CD14-positive monocyte (primary cell): Measurements from ENCODE around the gene GABRG3. TPM values are rescaled to one million over a fixed set of nuclear protein-coding genes. Genes with fewer than 3 reads are reported as not detected.

Experiments used
- DNase-seq, 3 donors: peaks; one replicate each; pipeline ENCODE4 v3.0.0-alpha.2; 2011 to 2022
- H2AFZ ChIP-seq: 2 replicates; pipeline ENCODE4 v1.6.0; 2012; ENCODE audit warnings: mild to moderate bottlenecking, low read depth, low read length, inconsistent platforms; ENCODE audit not compliant: insufficient read depth, poor library complexity, severe bottlenecking
- H3K27ac ChIP-seq, 2 donors: 1 replicate in 1 of 2; 2 replicates in 1 of 2; pipeline ENCODE4 v1.5.1; 2012 to 2013; ENCODE audit warnings: low read length in 2 of 2, control low read depth in 1 of 2, inconsistent platforms in 1 of 2, low read depth in 1 of 2, mild to moderate bottlenecking in 1 of 2
- H3K27me3 ChIP-seq, 2 donors: one replicate each; pipeline versions ENCODE4 v1.6.0 to v1.6.1; 2011 to 2013; ENCODE audit warnings: low read length in 2 of 2; ENCODE audit not compliant: control insufficient read depth in 2 of 2, insufficient read depth in 2 of 2
- H3K36me3 ChIP-seq, 2 donors: replicated peaks in 1 of 2; 1 replicate in 1 of 2; 2 replicates in 1 of 2; pipeline versions ENCODE4 v1.5.1 to v1.6.1; 2012 to 2013; ENCODE audit warnings: low read length in 2 of 2, control low read depth in 1 of 2, inconsistent platforms in 1 of 2, mild to moderate bottlenecking in 1 of 2; ENCODE audit not compliant: insufficient read depth in 2 of 2, control insufficient read depth in 1 of 2
- H3K4me1 ChIP-seq, 2 donors: 1 replicate in 1 of 2; 2 replicates in 1 of 2; pipeline versions ENCODE4 v1.5.1 to v1.6.1; 2012 to 2013; ENCODE audit warnings: low read length in 2 of 2, control low read depth in 1 of 2, inconsistent platforms in 1 of 2, mild to moderate bottlenecking in 1 of 2, moderate library complexity in 1 of 2; ENCODE audit not compliant: insufficient read depth in 2 of 2, control insufficient read depth in 1 of 2
- H3K4me2 ChIP-seq: replicated peaks from 2 replicates; pipeline ENCODE3; 2012; ENCODE audit warnings: low read length, moderate library complexity, mild to moderate bottlenecking; ENCODE audit not compliant: poor library complexity, severe bottlenecking; ENCODE audit errors: extremely low read depth
- H3K4me3 ChIP-seq, 3 experiments: fragments of 200-600 bp in 1 of 3; sonication (generic) in 1 of 3; replicated peaks in 1 of 3; 1 replicate in 2 of 3; 2 replicates in 1 of 3; pipeline ENCODE4 v1.5.1; 2011 to 2013; ENCODE audit warnings: low read length in 3 of 3, mild to moderate bottlenecking in 3 of 3, control low read depth in 2 of 3, low read depth in 2 of 3, inconsistent platforms in 1 of 3, moderate library complexity in 1 of 3
- H3K79me2 ChIP-seq: 2 replicates; pipeline ENCODE4 v1.6.0; 2012; ENCODE audit warnings: mild to moderate bottlenecking, control low read depth, inconsistent platforms, low read length, moderate library complexity; ENCODE audit not compliant: insufficient read depth
- H3K9ac ChIP-seq: 2 replicates; pipeline ENCODE4 v1.6.0; 2017; ENCODE audit warnings: low read length, mild to moderate bottlenecking; ENCODE audit not compliant: insufficient read depth, poor library complexity, severe bottlenecking
- H3K9me3 ChIP-seq, 2 donors: replicated peaks in 1 of 2; 1 replicate in 1 of 2; 2 replicates in 1 of 2; pipeline versions ENCODE4 v1.5.1 to v1.6.1; 2012 to 2013; ENCODE audit warnings: low read length in 2 of 2, control low read depth in 1 of 2; ENCODE audit not compliant: control insufficient read depth in 1 of 2, insufficient read depth in 1 of 2
- H4K20me1 ChIP-seq: 2 replicates; pipeline ENCODE4 v1.6.0; 2012; ENCODE audit warnings: mild to moderate bottlenecking, low read length, control low read depth, moderate library complexity; ENCODE audit not compliant: insufficient read depth
- H3K27ac Mint-ChIP-seq, 7 donors: one replicate each; pipeline ENCODE4 v1.8.0; 2020; ENCODE audit warnings: mild to moderate bottlenecking in 7 of 7, mixed read lengths in 7 of 7, moderate library complexity in 6 of 7, inconsistent platforms in 2 of 7
- H3K27me3 Mint-ChIP-seq, 3 donors: one replicate each; pipeline ENCODE4 v1.8.0; 2021 to 2022; ENCODE audit warnings: low read depth in 3 of 3, mild to moderate bottlenecking in 3 of 3, mixed read lengths in 3 of 3, moderate library complexity in 3 of 3, inconsistent platforms in 1 of 3
- H3K36me3 Mint-ChIP-seq, 2 donors: one replicate each; pipeline ENCODE4 v1.8.0; 2020; ENCODE audit warnings: mixed read lengths in 2 of 2, inconsistent platforms in 1 of 2, mild to moderate bottlenecking in 1 of 2
- H3K4me1 Mint-ChIP-seq: one replicate; pipeline ENCODE4 v1.8.0; 2020; ENCODE audit warnings: mild to moderate bottlenecking, mixed read lengths
- H3K4me3 Mint-ChIP-seq, 2 donors: one replicate each; pipeline ENCODE4 v1.8.0; 2020; ENCODE audit warnings: mild to moderate bottlenecking in 2 of 2, mixed read lengths in 2 of 2, moderate library complexity in 1 of 2
- H3K9me3 Mint-ChIP-seq, 7 donors: one replicate each; pipeline ENCODE4 v1.8.0; 2020 to 2022; ENCODE audit warnings: mixed read lengths in 7 of 7, mild to moderate bottlenecking in 6 of 7, moderate library complexity in 6 of 7, inconsistent platforms in 2 of 7
- WGBS: methylation state at CpG from one replicate; pipeline ENCODE4 v1.1.5; 2013; ENCODE audit warnings: missing lambda C conversion rate; ENCODE audit not compliant: insufficient coverage; 5-methylcytosine and 5-hydroxymethylcytosine counted together
- intact Hi-C, 2 donors: fragments of 100-400 bp; cut with micrococcal nuclease; formaldehyde crosslinking; loops; one replicate each; pipeline versions ENCODE4 v1.15.0 to v1.15.1; 2023
- polyA plus RNA-seq, 3 donors: library from polyadenylated mRNA; depleted of rRNA in 1 of 3; unstranded in 2 of 3; stranded (reverse) in 1 of 3; fragments of 300-500 nt in 2 of 3; fragments of >200 nt in 1 of 3; fragmentation: Illumina TruSeq in 2 of 3; gene quantifications; 1 replicate in 2 of 3; 2 replicates in 1 of 3; pipeline ENCODE4 v1.2.3, GENCODE V29; 2012 to 2021
- TF ChIP-seq, protein P1 (sequence below): fragments of 200-600 bp; IDR thresholded peaks from one replicate; pipeline ENCODE4 v1.8.0; 2022; ENCODE audit warnings: antibody characterized with exemption, mild to moderate bottlenecking

GABRG3 gene
- polyA plus RNA-seq, 3 donors, result not detected

- Histone ChIP-seq H3K27me3 (peaks cover 6 to 34% of the 10 kb centered on the region in 2 donors), H3K4me3 (no peak overlapping the region), H3K36me3 (no peaks in the 10 kb centered on the region), H3K9me3 (peaks cover 0 to 7% of the 10 kb centered on the region in 2 donors), H3K4me2 (no peak overlapping the region), H2AFZ (no peak overlapping the region), H4K20me1 (no peaks in the 10 kb centered on the region), H3K9ac (no peak overlapping the region), H3K4me1 (no peaks in the 10 kb centered on the region), H3K27ac (no peak overlapping the region), H3K79me2 (no peaks in the 10 kb centered on the region)
- intact Hi-C loops, result no loop called here
- 79% methylated on average over 2 of the region's 2 CpGs for WGBS
- Mint-ChIP-seq H3K27me3 (peaks cover 28 to 43% (median 36%) of the 10 kb centered on the region in 3 donors), H3K27ac (no peak overlapping the region), H3K4me1 (no peaks in the 10 kb centered on the region), H3K36me3 (no peaks in the 10 kb centered on the region), H3K9me3 (peaks cover 0 to 9% (median 4%) of the 10 kb centered on the region in 7 donors), H3K4me3 (peak overlapping the region in 1 of 2 donors; percentile 67)
- no peak for DNase-seq
- TF ChIP-seq, protein P1, sequence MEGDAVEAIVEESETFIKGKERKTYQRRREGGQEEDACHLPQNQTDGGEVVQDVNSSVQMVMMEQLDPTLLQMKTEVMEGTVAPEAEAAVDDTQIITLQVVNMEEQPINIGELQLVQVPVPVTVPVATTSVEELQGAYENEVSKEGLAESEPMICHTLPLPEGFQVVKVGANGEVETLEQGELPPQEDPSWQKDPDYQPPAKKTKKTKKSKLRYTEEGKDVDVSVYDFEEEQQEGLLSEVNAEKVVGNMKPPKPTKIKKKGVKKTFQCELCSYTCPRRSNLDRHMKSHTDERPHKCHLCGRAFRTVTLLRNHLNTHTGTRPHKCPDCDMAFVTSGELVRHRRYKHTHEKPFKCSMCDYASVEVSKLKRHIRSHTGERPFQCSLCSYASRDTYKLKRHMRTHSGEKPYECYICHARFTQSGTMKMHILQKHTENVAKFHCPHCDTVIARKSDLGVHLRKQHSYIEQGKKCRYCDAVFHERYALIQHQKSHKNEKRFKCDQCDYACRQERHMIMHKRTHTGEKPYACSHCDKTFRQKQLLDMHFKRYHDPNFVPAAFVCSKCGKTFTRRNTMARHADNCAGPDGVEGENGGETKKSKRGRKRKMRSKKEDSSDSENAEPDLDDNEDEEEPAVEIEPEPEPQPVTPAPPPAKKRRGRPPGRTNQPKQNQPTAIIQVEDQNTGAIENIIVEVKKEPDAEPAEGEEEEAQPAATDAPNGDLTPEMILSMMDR, result no peak
Measured at GRCh38 chr15:26972636-26973035, 1.7 kb downstream of the GABRG3 start.

GRCh38 chr15:26974120-26974780, 3.3 kb downstream of the GABRG3 start:
- Histone ChIP-seq H3K9me3 (peaks cover 0 to 7% of the 10 kb centered on the region in 2 donors), H3K9ac (no peak overlapping the region), H3K4me2 (no peak overlapping the region), H3K4me1 (no peaks in the 10 kb centered on the region), H3K4me3 (no peak overlapping the region), H3K27me3 (peaks cover 6 to 27% of the 10 kb centered on the region in 2 donors), H3K79me2 (no peaks in the 10 kb centered on the region), H2AFZ (no peak overlapping the region), H3K36me3 (no peaks in the 10 kb centered on the region), H3K27ac (no peak overlapping the region), H4K20me1 (no peaks in the 10 kb centered on the region)
- no peak for DNase-seq
- WGBS, result 20% methylated on average over 3 of the region's 9 CpGs
- H3K27ac Mint-ChIP-seq, result no peak overlapping the region
- H3K4me1 Mint-ChIP-seq, result no peaks in the 10 kb centered on the region
- intact Hi-C loops, result no loop called here
- peaks cover 0 to 6% (median 2%) of the 10 kb centered on the region in 7 donors for H3K9me3 Mint-ChIP-seq
- no peak overlapping the region for H3K4me3 Mint-ChIP-seq
- peaks cover 27 to 36% (median 28%) of the 10 kb centered on the region in 3 donors for H3K27me3 Mint-ChIP-seq
- H3K36me3 Mint-ChIP-seq, result no peaks in the 10 kb centered on the region
- TF ChIP-seq, protein P1, result no peak
